ENCODE results near the gene TMEM232.
A peak's percentile ranks its signal among the peaks of the same experiment; 100 is the strongest.
"Not testable (repeated sequence)": the region's sequence is repeated elsewhere in the genome, so short reads cannot be mapped to it uniquely, and the experiment has no call there.

Gene TMEM232

DNA sequence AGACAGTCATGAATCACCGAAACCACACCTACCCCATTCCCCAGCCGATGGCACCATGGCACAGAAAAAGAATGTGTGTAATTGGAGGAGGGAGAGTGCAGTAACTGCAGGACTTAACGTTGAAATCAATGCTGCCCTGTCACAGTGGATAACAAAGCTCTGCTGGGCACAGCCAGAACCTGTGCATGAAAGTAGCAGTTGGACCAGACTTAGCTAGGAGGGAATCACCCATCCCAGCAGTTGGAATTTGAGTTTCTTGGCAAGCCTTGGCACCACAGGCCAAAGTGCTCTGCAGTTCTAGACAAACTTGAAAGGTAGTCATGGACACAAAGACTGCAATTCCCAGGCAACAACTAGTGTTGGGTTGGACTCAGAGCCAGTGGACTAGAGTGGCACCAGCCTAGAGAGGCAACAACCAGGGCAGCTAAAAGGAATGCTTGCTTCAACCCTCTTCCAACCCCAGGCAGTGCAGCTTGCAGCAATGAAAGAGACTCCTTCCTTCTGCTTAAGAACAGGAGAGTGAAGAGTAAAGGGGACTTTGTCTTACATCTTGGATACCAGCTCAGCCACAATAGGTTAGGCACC lies 19.1 kb downstream of the TMEM232 start:
- no peak for DNase-seq (ENCODE audit: low read depth)

GRCh38 chr5:110705349-110705748 lies 21.1 kb downstream of the TMEM232 start:
- DNase-seq (ENCODE audit: low read depth) = no peak

DNA sequence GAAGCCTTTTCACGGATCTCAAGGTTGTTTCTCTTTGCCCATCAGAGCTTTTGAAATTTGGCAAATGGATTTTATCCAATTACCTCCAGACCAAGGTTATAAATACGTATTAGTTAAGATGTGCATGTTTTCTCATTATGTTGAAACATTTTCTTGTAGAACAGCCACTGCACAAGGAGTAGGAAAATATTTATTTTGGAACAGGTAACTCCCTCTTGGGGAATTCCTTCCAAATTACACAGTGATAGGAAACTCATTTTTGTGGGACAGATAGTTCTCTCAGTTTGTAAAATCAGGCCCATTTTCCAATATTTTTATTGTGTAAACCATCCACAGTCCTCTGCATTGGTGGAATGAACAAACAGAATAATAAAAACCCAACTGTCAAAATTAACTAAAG lies 23.0 kb downstream of the TMEM232 start:
- no peak for DNase-seq (ENCODE audit: low read depth)

- DNase-seq (ENCODE audit: low read depth) = no peak
These were observed 23.8 kb downstream of the TMEM232 start for GRCh38 chr5:110702704-110703103.

DNA sequence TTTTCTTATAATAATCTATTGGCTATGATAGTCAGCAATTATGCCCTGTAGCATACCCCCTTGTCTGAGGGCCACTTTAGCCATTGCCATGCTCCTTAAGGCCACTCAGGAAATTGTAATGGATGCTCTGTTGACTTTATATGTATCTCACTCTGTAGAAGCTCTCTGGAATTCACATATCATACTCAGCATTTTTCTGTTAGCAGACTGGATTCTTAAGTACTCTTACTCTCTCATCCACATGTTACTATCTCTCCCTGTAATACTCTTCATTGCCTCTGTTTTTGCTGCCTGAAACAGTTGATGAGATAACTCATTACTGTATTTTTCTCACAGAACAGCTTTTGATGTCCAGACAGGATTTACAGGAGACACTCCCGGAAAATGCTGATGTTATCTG lies 24.2 kb downstream of the TMEM232 start:
- DNase-seq (ENCODE audit: low read depth) = no peak

- not testable (repeated sequence) for DNase-seq (ENCODE audit: low read depth)
These were observed 33.8 kb downstream of the TMEM232 start for GRCh38 chr5:110692669-110693068.

DNA sequence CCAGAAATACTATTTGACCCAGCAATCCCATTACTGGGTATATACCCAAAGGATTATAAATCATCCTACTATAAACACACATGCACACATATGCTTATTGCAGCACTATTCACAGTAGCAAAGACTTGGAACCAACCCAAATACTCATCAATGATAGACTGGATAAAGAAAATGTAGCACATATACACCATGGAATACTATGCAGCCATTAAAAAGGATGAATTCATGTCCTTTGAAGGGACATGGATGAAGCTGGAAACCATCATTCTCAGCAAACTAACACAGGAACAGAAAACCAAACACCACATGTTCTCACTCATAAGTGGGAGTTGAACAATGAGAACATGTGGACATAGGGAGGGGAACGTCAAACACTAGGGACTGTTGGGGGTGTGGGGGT lies 35.9 kb downstream of the TMEM232 start:
- not testable (repeated sequence) for DNase-seq (ENCODE audit: low read depth)

- no peak for DNase-seq (ENCODE audit: low read depth)
These were observed 39.0 kb downstream of the TMEM232 start for GRCh38 chr5:110687485-110687884.

- no peak for DNase-seq (ENCODE audit: low read depth)
These were observed 40.2 kb downstream of the TMEM232 start for GRCh38 chr5:110686270-110686669.

DNA sequence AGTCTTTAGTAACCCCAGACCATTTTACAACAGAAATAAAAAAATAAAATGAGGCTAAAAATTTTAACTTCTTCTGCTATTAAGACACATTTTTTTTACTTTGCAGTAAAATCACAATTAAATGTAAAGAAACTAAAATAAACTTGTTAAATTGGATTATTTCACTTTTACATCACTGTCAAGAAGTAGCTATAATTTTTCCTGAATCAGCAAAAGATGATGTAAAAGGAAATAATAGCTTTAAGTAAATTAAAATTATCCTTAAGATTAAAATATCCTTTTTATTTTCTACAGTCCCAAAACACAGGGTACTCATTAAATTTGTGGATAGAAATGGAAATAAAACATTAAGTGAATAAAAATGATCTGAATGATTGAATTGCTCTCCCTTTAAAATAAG lies 44.5 kb downstream of the TMEM232 start:
- DNase-seq (ENCODE audit: low read depth) = no peak

GRCh38 chr5:110681109-110681508 lies 45.4 kb downstream of the TMEM232 start:
- no peak for DNase-seq (ENCODE audit: low read depth)

DNA sequence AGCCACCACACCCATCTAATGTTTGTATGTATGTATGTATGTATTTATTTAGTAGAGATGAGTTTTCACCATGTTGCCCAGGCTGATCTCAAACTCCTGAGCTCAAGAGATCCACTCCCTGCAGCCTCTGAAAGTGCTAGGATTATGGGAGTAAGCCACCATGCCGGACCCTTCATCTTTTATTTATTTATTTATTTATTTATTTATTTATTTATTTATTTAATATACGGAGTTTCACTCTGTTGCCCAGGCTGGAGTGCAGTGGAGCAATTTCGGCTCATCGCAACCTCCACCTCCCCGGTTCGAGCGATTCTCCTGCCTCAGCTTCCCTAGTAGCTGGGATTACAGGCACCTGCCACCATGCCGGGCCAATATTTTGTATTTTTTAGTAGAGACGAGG lies 49.9 kb downstream of the TMEM232 start:
- DNase-seq (ENCODE audit: low read depth) = not testable (repeated sequence)

DNA sequence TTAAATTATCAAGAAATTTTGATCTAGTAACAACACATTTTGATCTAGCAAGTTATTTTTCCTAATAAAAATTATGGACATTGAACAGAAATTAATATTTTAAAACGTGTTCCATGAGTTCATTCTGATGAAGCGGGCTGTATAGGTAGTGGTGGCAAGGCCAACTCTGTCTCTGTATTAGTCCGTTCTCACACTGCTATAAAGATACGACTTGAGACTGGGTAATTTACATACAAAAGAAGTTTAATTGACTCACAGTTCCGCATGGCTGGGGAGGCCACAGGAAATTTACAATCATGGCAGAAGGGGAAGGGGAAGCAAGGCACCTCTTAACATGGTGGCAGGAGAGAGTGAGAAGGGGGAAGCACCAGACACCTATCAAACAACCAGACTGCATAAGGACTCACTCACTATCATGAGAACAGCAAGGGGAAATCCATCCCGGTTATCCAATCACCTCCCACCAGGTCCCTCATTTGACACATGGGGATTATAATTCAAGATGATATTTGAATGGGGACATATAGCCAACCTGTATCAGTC lies 61.2 kb downstream of the TMEM232 start:
- DNase-seq (ENCODE audit: low read depth) = no peak

- no peak for DNase-seq (ENCODE audit: low read depth)
These were observed 62.9 kb downstream of the TMEM232 start for GRCh38 chr5:110663525-110663924.

- DNase-seq (ENCODE audit: low read depth) = no peak
These were observed 68.5 kb downstream of the TMEM232 start for GRCh38 chr5:110658006-110658405.

DNA sequence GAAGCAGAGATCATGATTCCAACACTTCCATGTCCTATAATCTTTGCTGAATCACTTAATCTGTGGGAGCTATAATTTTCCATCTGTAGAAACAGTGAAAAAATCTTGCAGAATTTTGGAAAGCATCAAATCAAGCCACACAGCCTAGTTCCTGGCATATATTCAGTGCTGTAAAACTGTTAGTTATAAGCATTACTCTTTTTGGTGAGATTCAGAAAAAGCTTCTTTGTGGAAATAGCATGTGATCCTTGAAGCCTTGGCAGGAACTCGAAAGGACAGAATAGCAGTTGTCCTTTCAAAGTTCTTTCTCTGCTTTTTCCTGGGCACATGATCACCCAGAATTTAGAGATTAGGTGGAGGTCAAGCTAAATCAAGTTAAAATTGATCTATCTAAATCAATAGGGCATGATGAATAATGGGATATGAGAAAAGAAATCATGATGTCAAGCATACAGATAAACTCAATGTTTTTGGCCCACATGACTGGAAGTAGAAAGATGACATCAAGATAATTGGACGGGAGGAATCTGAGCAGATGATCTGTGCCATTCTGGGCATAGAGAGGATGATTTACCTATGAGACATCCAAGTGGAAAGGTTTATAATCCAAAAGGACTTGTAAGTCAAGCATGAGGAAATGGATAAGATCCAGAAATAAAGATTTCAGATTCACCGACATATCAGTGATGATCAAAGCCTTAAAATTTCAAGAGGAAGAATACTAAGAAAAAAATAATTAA lies 73.1 kb downstream of the TMEM232 start:
- no peak for DNase-seq (ENCODE audit: low read depth)

DNA sequence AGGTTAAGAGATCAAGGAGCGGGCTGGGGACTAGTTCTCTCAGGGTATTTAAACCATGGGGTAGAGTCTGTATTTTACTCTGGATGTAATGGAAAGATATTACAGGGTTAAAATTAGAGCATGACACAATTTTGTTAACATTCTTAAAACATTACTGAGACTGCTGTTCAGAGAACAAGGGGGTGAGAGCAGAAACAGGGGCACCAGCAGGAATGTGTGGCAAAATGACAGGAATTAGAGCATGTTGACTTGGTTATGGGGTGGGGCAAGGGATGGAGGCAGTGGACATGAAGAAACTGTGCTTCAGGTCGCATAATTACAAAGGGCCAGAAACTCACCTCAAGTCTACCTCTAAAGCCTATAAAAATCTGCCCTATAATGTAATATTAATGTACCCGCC lies 75.0 kb downstream of the TMEM232 start:
- DNase-seq (ENCODE audit: low read depth) = peak; percentile 9

DNA sequence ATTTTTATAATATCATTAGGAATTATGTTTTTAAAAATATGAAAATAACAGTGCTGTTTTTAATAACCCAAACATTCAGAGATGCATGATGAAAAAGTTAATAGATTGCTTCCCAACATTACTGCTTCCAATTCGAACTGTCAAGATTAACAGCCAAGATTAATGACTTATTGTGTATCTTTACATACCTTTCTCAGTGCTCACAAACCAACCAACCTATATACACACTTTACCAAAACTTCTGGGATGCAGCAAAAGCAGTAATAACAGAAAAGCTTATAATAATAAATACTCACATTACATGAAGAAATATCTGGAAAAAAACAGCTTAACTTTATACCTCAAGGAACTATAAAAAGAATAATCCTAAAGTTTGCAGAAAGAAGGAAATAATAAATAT lies 82.1 kb downstream of the TMEM232 start:
- DNase-seq (ENCODE audit: low read depth) = no peak

- no peak for DNase-seq (ENCODE audit: low read depth)
These were observed 87.2 kb downstream of the TMEM232 start for GRCh38 chr5:110638970-110639902.

GRCh38 chr5:110634475-110634874 lies 92.0 kb downstream of the TMEM232 start:
- no peak for DNase-seq (ENCODE audit: low read depth)

- DNase-seq (ENCODE audit: low read depth) = no peak
These were observed 95.2 kb downstream of the TMEM232 start for GRCh38 chr5:110631236-110631635.

DNA sequence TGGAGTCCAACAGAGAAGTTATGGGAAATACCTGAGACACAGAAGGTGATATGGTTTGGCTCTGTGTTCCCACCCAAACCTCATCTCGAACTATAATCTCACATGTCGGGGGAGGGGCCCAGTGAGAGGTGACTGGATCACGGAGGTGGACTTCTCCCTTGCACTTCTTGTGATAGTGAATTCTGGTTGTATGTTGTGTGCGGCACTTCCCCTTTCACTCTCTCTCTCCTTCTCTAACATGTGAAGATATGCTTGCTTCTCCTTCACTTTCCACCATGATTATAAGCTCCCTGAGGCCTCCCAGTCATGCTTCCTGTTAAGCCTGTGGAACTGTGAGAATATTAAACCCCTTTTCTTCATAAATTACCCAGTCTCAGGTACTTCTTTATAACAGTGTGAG lies 96.1 kb downstream of the TMEM232 start:
- DNase-seq (ENCODE audit: low read depth) = no peak

Data from non-pigmented ciliary epithelial cell (primary cell).